MM.1S (cell line): ENCODE results near the gene INPP5F.

Experiments
- DNase-seq: peaks from one replicate; pipeline ENCODE4 v3.0.0-alpha.2; 2015
- H2AFZ ChIP-seq: fragments of 300-600 bp; sonication (generic); 2 replicates; pipeline ENCODE4 v1.6.0; 2016; ENCODE audit warnings: antibody characterized with exemption, low read length
- H3F3A ChIP-seq: fragments of 300-600 bp; sonication (generic); 2 replicates; pipeline ENCODE4 v1.6.1; 2016; ENCODE audit warnings: mild to moderate bottlenecking, antibody characterized with exemption, low read length, moderate library complexity, mixed read lengths; ENCODE audit not compliant: insufficient read depth
- H3K27ac ChIP-seq: fragments of 300-600 bp; sonication (generic); 2 replicates; pipeline ENCODE4 v1.5.1; 2016; ENCODE audit warnings: mild to moderate bottlenecking, low read length
- H3K27me3 ChIP-seq: fragments of 300-600 bp; sonication (generic); replicated peaks from 2 replicates; pipeline ENCODE4 v1.6.0; 2016; ENCODE audit warnings: low read length; ENCODE audit not compliant: insufficient read depth
- H3K36me3 ChIP-seq: fragments of 300-600 bp; sonication (generic); replicated peaks from 2 replicates; pipeline ENCODE4 v1.6.1; 2016; ENCODE audit warnings: mild to moderate bottlenecking, low read length, mixed read lengths; ENCODE audit not compliant: insufficient read depth
- H3K4me1 ChIP-seq: fragments of 300-600 bp; sonication (generic); 2 replicates; pipeline ENCODE4 v1.6.1; 2016; ENCODE audit warnings: low read length, mixed read lengths
- H3K4me2 ChIP-seq: fragments of 300-600 bp; sonication (generic); 2 replicates; pipeline ENCODE4 v1.6.0; 2016; ENCODE audit warnings: low read depth, low read length
- H3K4me3 ChIP-seq: fragments of 300-600 bp; sonication (generic); 2 replicates; pipeline ENCODE4 v1.5.1; 2016; ENCODE audit warnings: low read length, mixed read lengths
- H3K79me2 ChIP-seq: fragments of 300-600 bp; sonication (generic); 2 replicates; pipeline ENCODE4 v1.6.1; 2016; ENCODE audit warnings: mixed run types, low read length, mixed read lengths
- H3K9ac ChIP-seq: fragments of 300-600 bp; sonication (generic); 2 replicates; pipeline ENCODE4 v1.6.1; 2016; ENCODE audit warnings: low read length, mixed read lengths
- H3K9me2 ChIP-seq: fragments of 300-600 bp; sonication (generic); replicated peaks from 2 replicates; pipeline ENCODE4 v1.6.1; 2016; ENCODE audit warnings: mild to moderate bottlenecking, low read length, mixed read lengths; ENCODE audit not compliant: insufficient read depth
- H3K9me3 ChIP-seq: fragments of 300-600 bp; sonication (generic); replicated peaks from 2 replicates; pipeline ENCODE4 v1.6.1; 2016; ENCODE audit warnings: mild to moderate bottlenecking, low read length, mixed read lengths; ENCODE audit not compliant: insufficient read depth
- H4K20me1 ChIP-seq: fragments of 300-600 bp; sonication (generic); 2 replicates; pipeline ENCODE4 v1.6.1; 2016; ENCODE audit warnings: mild to moderate bottlenecking, low read length, moderate library complexity, mixed read lengths; ENCODE audit not compliant: insufficient read depth
- EZH2 ChIP-seq: fragments of 300-600 bp; sonication (generic); optimal IDR thresholded peaks from 2 replicates; pipeline ENCODE3; 2017; ENCODE audit warnings: low read depth, mild to moderate bottlenecking, antibody characterized with exemption, low read length, mixed read lengths
- EZH2phosphoT487 ChIP-seq: fragments of 300-600 bp; sonication (generic); IDR thresholded peaks from 2 replicates; pipeline ENCODE4 v1.6.1; 2018; ENCODE audit warnings: antibody characterized with exemption, low read length
- TF ChIP-seq, protein P1 (sequence below): fragments of 300-600 bp; sonication (generic); IDR thresholded peaks from 2 replicates; pipeline ENCODE4 v1.5.1; 2016; ENCODE audit warnings: antibody characterized with exemption, low read length, mixed read lengths

The INPP5F gene

DNA sequence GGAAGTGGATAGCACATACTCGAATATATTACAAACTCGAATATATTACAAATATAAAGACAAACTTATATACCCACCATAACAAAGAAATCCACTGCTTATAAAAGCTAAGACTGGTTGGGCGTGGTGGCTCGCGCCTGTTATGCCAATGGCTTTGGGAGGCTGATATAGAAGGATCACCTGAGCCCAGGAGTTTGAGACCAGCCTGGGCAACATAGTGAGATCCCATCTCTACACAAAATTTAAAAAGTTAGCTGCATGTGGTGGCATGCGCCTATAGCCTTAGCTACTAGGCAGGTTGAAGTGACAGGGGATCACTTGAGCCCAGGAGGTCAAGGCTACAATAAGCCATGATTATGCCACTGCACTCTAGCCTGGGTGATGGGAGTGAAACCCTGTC, 126.4 kb downstream of the INPP5F start:
- H3K4me2 ChIP-seq: no peak overlapping the region
- H3K9ac ChIP-seq: no peak overlapping the region
- no peak overlapping the region for H3K27ac ChIP-seq
- no peak overlapping the region for H2AFZ ChIP-seq
- H3K9me2 ChIP-seq: no peaks in the 10 kb centered on the region
- peaks cover 21% of the 10 kb centered on the region for H3K36me3 ChIP-seq
- no peak overlapping the region for H3K4me3 ChIP-seq
- peaks cover 22% of the 10 kb centered on the region for H3K79me2 ChIP-seq
- no peaks in the 10 kb centered on the region for H3F3A ChIP-seq
- TF ChIP-seq, protein P1, sequence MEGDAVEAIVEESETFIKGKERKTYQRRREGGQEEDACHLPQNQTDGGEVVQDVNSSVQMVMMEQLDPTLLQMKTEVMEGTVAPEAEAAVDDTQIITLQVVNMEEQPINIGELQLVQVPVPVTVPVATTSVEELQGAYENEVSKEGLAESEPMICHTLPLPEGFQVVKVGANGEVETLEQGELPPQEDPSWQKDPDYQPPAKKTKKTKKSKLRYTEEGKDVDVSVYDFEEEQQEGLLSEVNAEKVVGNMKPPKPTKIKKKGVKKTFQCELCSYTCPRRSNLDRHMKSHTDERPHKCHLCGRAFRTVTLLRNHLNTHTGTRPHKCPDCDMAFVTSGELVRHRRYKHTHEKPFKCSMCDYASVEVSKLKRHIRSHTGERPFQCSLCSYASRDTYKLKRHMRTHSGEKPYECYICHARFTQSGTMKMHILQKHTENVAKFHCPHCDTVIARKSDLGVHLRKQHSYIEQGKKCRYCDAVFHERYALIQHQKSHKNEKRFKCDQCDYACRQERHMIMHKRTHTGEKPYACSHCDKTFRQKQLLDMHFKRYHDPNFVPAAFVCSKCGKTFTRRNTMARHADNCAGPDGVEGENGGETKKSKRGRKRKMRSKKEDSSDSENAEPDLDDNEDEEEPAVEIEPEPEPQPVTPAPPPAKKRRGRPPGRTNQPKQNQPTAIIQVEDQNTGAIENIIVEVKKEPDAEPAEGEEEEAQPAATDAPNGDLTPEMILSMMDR: no peak
- TF ChIP-seq EZH2: no peak
- TF ChIP-seq EZH2phosphoT487: no peak
- DNase-seq: no peak
- no peaks in the 10 kb centered on the region for H4K20me1 ChIP-seq
- H3K9me3 ChIP-seq: no peaks in the 10 kb centered on the region
- H3K4me1 ChIP-seq: no peaks in the 10 kb centered on the region
- no peaks in the 10 kb centered on the region for H3K27me3 ChIP-seq

DNA sequence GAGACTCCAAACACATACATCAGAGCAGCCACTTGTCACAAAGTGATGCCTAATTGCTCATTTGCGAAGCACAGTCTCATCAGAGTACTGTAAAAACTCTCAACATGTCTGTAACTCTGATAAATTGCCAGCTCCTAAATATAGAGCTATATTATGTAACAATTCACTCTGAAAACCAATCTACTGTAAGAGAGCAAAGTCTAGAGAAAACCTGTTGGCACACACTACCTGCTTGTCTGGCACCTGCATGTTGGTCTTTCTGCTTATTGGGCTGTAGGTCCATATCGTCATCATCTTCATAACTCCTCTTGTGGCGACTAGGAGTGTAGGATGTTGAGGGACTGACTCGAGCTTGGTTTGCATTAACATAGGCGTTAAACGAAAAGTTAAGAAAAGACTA, 127.0 kb downstream of the INPP5F start:
- Histone ChIP-seq H3K36me3 (peaks cover 26% of the 10 kb centered on the region), H3K4me1 (no peaks in the 10 kb centered on the region), H3K4me3 (no peak overlapping the region), H3K9me3 (no peaks in the 10 kb centered on the region), H4K20me1 (0 out of 2 replicates have a peak, but pooled peaks cover 4% of the 10 kb centered on the region), H3K4me2 (no peak overlapping the region), H3F3A (no peaks in the 10 kb centered on the region), H3K27ac (no peak overlapping the region), H3K27me3 (no peaks in the 10 kb centered on the region), H3K9ac (no peak overlapping the region), H3K79me2 (peaks cover 28% of the 10 kb centered on the region), H3K9me2 (no peaks in the 10 kb centered on the region), H2AFZ (no peak overlapping the region)
- TF ChIP-seq EZH2phosphoT487: no peak
- no peak for DNase-seq

GRCh38 chr10:119853574-119853973, 127.7 kb downstream of the INPP5F start:
- no peak overlapping the region for H3K4me2 ChIP-seq
- 0 out of 2 replicates have a peak, but pooled peaks cover 4% of the 10 kb centered on the region for H3F3A ChIP-seq
- peaks cover 35% of the 10 kb centered on the region for H3K79me2 ChIP-seq
- H3K9ac ChIP-seq: no peak overlapping the region
- no peak overlapping the region for H3K27ac ChIP-seq
- no peaks in the 10 kb centered on the region for H3K9me2 ChIP-seq
- no peaks in the 10 kb centered on the region for H3K9me3 ChIP-seq
- no peak overlapping the region for H3K4me3 ChIP-seq
- no peaks in the 10 kb centered on the region for H3K4me1 ChIP-seq
- peaks cover 33% of the 10 kb centered on the region for H3K36me3 ChIP-seq
- TF ChIP-seq, protein P1: no peak
- no peak for TF ChIP-seq EZH2
- TF ChIP-seq EZH2phosphoT487: no peak
- no peak for DNase-seq
- H3K27me3 ChIP-seq: no peaks in the 10 kb centered on the region
- H4K20me1 ChIP-seq: 0 out of 2 replicates have a peak, but pooled peaks cover 12% of the 10 kb centered on the region
- H2AFZ ChIP-seq: no peak overlapping the region

- Histone ChIP-seq H3K79me2 (peaks cover 67% of the 10 kb centered on the region), H3K9me2 (no peaks in the 10 kb centered on the region), H3F3A (peaks cover 7% of the 10 kb centered on the region; the same call in 1 of the 2 replicates), H3K4me3 (no peak overlapping the region), H3K27me3 (no peaks in the 10 kb centered on the region), H3K36me3 (peaks cover 20% of the 10 kb centered on the region), H3K9ac (no peak overlapping the region), H3K4me1 (0 out of 2 replicates have a peak, but pooled peaks cover 4% of the 10 kb centered on the region), H3K27ac (no peak overlapping the region), H3K4me2 (no peak overlapping the region), H2AFZ (no peak overlapping the region), H3K9me3 (no peaks in the 10 kb centered on the region), H4K20me1 (peaks cover 54% of the 10 kb centered on the region)
- DNase-seq: no peak
- no peak for TF ChIP-seq EZH2phosphoT487
- TF ChIP-seq EZH2: no peak
- TF ChIP-seq, protein P1: no peak
Measured at GRCh38 chr10:119858063-119858462, 132.2 kb downstream of the INPP5F start.
